UCSD-AML1 (cell line): ENCODE results near the gene MST1.

Source experiments
- DNase-seq: peaks from one replicate; lab custom pipeline; 2025; ENCODE audit not compliant: unreplicated experiment; lab: John Stamatoyannopoulos, UW

The MST1 gene

GRCh38 chr3:49718858-49719213 lies 29.6 kb upstream of the MST1 start:
- no peak for DNase-seq

GRCh38 chr3:49717959-49718857 lies 28.9 kb upstream of the MST1 start:
- DNase-seq, result no peak

GRCh38 chr3:49717211-49717958 lies 28.1 kb upstream of the MST1 start:
- DNase-seq, result no peak

GRCh38 chr3:49716691-49717210 lies 27.5 kb upstream of the MST1 start:
- DNase-seq, result no peak

- DNase-seq, result no peak
These were observed 26.9 kb upstream of the MST1 start for GRCh38 chr3:49716169-49716568.

- DNase-seq, result no peak
These were observed 26.4 kb upstream of the MST1 start for GRCh38 chr3:49715611-49716121.

- DNase-seq, result no peak
These were observed 25.7 kb upstream of the MST1 start for GRCh38 chr3:49714728-49715550.

- DNase-seq, result no peak
These were observed 24.2 kb upstream of the MST1 start for GRCh38 chr3:49713336-49714105.

GRCh38 chr3:49712631-49713317 lies 23.5 kb upstream of the MST1 start:
- DNase-seq, result no peak

- DNase-seq, result no peak
These were observed 22.9 kb upstream of the MST1 start for GRCh38 chr3:49712166-49712565.

- DNase-seq, result no peak
These were observed 22.2 kb upstream of the MST1 start for GRCh38 chr3:49711489-49711888.

GRCh38 chr3:49709852-49710251 lies 20.6 kb upstream of the MST1 start:
- DNase-seq, result no peak

GRCh38 chr3:49707113-49707480 lies 17.8 kb upstream of the MST1 start:
- DNase-seq, result no peak

GRCh38 chr3:49706456-49707112 lies 17.3 kb upstream of the MST1 start:
- no peak for DNase-seq

GRCh38 chr3:49705390-49705960 lies 16.2 kb upstream of the MST1 start:
- DNase-seq, result no peak

GRCh38 chr3:49704629-49705028 lies 15.4 kb upstream of the MST1 start:
- DNase-seq, result no peak

GRCh38 chr3:49703956-49704355 lies 14.7 kb upstream of the MST1 start:
- no peak for DNase-seq

GRCh38 chr3:49703443-49703927 lies 14.2 kb upstream of the MST1 start:
- peak; percentile 59 for DNase-seq

- no peak for DNase-seq
These were observed 13.4 kb upstream of the MST1 start for GRCh38 chr3:49702672-49703071.
